Stomach (tissue), 4 donors: ENCODE measurements around the gene CERS6.

Source experiments
- POLR2A ChIP-seq, 4 donors: fragments of 450-650 bp; IDR thresholded peaks; one replicate each; pipeline ENCODE4 v1.6.1; 2016; ENCODE audit warnings: antibody characterized with exemption in 4 of 4, control low read depth in 2 of 4, mild to moderate bottlenecking in 1 of 4, moderate library complexity in 1 of 4
- TF ChIP-seq, protein P1 (sequence below), 7 experiments: fragments of 450-650 bp in 4 of 7; fragments of 200-600 bp in 3 of 7; sonication (generic) in 3 of 7; IDR thresholded peaks; one replicate each; pipeline ENCODE4 v1.5.1; 2016 to 2019; ENCODE audit warnings: antibody characterized with exemption in 7 of 7, control low read depth in 2 of 7, mild to moderate bottlenecking in 1 of 7

DNA sequence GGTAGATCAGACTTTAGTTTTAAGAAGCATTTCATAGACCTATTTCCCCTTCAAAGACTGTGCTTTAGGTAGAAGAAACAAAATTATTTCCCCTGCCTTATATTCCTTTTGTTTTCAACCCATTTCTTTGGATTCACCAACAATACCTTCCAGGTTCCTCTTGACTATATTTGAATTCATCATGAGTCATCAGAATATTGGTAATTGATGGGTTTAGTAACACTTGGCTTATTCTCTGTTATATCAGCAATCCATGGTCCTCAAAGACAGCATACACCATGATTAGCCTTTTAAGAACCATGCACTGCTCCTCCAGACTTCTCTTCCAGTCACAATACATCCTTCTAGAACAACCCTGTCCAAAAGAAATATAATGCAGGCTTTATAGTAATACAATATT is 263.4 kb downstream of the CERS6 start:
- TF ChIP-seq, protein P1, sequence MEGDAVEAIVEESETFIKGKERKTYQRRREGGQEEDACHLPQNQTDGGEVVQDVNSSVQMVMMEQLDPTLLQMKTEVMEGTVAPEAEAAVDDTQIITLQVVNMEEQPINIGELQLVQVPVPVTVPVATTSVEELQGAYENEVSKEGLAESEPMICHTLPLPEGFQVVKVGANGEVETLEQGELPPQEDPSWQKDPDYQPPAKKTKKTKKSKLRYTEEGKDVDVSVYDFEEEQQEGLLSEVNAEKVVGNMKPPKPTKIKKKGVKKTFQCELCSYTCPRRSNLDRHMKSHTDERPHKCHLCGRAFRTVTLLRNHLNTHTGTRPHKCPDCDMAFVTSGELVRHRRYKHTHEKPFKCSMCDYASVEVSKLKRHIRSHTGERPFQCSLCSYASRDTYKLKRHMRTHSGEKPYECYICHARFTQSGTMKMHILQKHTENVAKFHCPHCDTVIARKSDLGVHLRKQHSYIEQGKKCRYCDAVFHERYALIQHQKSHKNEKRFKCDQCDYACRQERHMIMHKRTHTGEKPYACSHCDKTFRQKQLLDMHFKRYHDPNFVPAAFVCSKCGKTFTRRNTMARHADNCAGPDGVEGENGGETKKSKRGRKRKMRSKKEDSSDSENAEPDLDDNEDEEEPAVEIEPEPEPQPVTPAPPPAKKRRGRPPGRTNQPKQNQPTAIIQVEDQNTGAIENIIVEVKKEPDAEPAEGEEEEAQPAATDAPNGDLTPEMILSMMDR (IDR thresholded peaks at IDR 0.05), result no peak
- no peak for TF ChIP-seq POLR2A (IDR thresholded peaks at IDR 0.05)
